ENCODE data around the gene BDH1.
"Not testable (repeated sequence)": the region's sequence is repeated elsewhere in the genome, so short reads cannot be mapped to it uniquely, and the experiment has no call there.

The BDH1 gene

DNA sequence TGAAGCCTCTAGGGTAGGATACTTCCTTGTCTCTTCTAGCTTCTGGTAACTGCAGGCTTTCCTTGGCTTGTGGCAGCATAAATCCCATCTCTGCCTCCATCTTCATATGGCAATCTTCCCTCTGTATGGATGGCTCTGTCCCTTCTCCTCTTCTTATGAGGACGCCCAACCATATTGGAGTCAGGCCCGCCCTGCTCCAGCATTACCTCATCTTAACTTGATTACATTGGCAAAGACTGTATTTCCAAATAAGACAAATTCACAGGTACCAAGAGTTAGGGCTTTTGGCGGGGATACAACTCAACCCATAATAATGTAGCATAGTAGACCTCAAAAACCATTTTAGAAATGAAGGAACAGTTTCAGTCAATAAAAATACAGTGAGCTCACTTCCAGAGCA, 75.4 kb downstream of the BDH1 start:
- no peak overlapping the region for H3K14ac ChIP-seq (ENCODE audit: low read length in 2 of 2)
- no peak overlapping the region for H2BK12ac ChIP-seq (ENCODE audit: low read length in 2 of 2)
- H3K4me2 ChIP-seq (ENCODE audit: low read length, poor library complexity, severe bottlenecking): no peak overlapping the region
- H3K27ac ChIP-seq (ENCODE audit: low read length, poor library complexity, severe bottlenecking): no peak overlapping the region
- H2BK5ac ChIP-seq (ENCODE audit: low read depth, low read length, poor library complexity, severe bottlenecking): no peak overlapping the region
- 93% methylated on average over 3 of the region's 3 CpGs for WGBS
- H3K4me1 ChIP-seq (ENCODE audit: control insufficient read depth, insufficient read depth, low read depth, low read length): peaks cover 8% of the 10 kb centered on the region
- H3K4me3 ChIP-seq (ENCODE audit: insufficient read depth in 1 of 2, low read depth in 1 of 2, low read length in 2 of 2): no peak overlapping the region
- no peaks in the 10 kb centered on the region for H3K36me3 ChIP-seq (ENCODE audit: control insufficient read depth in 1 of 2, insufficient read depth in 2 of 2, low read depth in 1 of 2, low read length in 2 of 2)
- H2BK15ac ChIP-seq (ENCODE audit: low read depth, poor library complexity, severe bottlenecking): no peak overlapping the region
- H3K18ac ChIP-seq (ENCODE audit: low read depth in 1 of 2, low read length in 2 of 2): no peak overlapping the region
- no peak overlapping the region for H4K91ac ChIP-seq (ENCODE audit: low read length)
- H2AK5ac ChIP-seq (ENCODE audit: low read length, severe bottlenecking): no peak overlapping the region
- DNase-seq: no peak
- H4K8ac ChIP-seq (ENCODE audit: low read length): no peak overlapping the region
- H3K23ac ChIP-seq (ENCODE audit: low read length in 2 of 2): no peak overlapping the region
- no peak overlapping the region for H3K9ac ChIP-seq (ENCODE audit: low read length)
- H3K9me3 ChIP-seq (ENCODE audit: control insufficient read depth, low read length): no peaks in the 10 kb centered on the region
- no peak overlapping the region for H2BK120ac ChIP-seq (ENCODE audit: low read depth, low read length)
- H3K27me3 ChIP-seq (ENCODE audit: control insufficient read depth in 1 of 2, insufficient read depth in 1 of 2, low read length in 2 of 2): peaks cover 0 to 64% of the 10 kb centered on the region in 2 experiments
- H3K79me1 ChIP-seq (replicated peaks; ENCODE audit: low read length, poor library complexity, severe bottlenecking): no peaks in the 10 kb centered on the region
- no peak overlapping the region for H2AFZ ChIP-seq (ENCODE audit: low read depth, low read length)
- H3K4ac ChIP-seq (ENCODE audit: low read depth in 1 of 2, low read length in 2 of 2): no peak overlapping the region

DNA sequence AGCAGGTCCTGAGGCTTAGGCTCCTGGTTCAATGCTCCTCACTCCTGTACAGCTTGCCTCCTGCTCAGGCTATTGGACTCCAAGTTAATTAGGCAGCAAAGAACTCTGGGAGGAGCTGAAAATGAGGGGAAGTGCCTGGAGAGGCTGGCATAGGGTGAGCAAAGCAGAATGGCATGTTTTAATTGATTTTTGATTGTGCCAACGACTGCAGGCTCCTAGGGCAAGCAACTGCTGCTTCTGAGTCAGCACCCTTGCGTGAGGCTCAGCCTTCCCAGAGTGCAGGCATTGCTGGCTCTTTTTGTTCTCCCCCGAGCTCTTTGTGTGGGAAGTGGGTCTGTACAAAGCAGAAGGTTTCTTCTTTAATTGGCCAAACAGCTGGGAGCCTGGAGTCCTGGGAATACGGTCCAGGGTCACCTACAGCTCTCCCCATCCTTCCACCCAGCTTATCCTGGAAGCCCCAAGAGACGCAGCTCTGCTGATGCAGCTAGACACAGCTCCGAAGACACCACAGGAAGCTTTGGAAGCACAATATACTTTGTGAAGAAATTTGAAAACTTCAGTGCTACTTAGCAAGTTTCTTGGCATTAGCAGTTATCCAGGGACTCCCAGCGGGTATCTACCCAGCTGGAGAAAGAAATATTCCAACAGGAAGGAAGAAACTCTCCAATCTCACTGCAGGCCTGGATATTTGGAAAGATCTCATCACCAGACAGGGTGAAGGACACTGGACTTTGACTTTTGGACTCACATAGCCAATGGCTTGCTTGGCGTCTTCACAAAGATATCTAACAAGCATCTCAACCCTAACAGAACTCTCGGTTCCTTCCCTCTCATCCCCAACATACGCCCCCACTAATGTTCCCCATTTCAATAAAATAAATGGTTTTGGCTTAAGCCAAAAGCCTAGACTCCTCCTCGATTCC, 76.8 kb downstream of the BDH1 start:
- Histone ChIP-seq H3K4ac (ENCODE audit: low read depth in 1 of 2, low read length in 2 of 2) (no peak overlapping the region), H3K18ac (ENCODE audit: low read depth in 1 of 2, low read length in 2 of 2) (peak overlapping the region in 1 of 2 experiments; percentile 44), H4K8ac (ENCODE audit: low read length) (peak overlapping the region; percentile 47), H3K9ac (ENCODE audit: low read length) (no peak overlapping the region), H3K4me2 (ENCODE audit: low read length, poor library complexity, severe bottlenecking) (no peak overlapping the region), H3K36me3 (ENCODE audit: control insufficient read depth in 1 of 2, insufficient read depth in 2 of 2, low read depth in 1 of 2, low read length in 2 of 2) (no peaks in the 10 kb centered on the region), H3K23ac (ENCODE audit: low read length in 2 of 2) (no peak overlapping the region), H2BK12ac (ENCODE audit: low read length in 2 of 2) (no peak overlapping the region), H2BK120ac (ENCODE audit: low read depth, low read length) (no peak overlapping the region), H3K4me3 (ENCODE audit: insufficient read depth in 1 of 2, low read depth in 1 of 2, low read length in 2 of 2) (no peak overlapping the region), H2BK5ac (ENCODE audit: low read depth, low read length, poor library complexity, severe bottlenecking) (no peak overlapping the region), H2BK15ac (ENCODE audit: low read depth, poor library complexity, severe bottlenecking) (no peak overlapping the region), H3K14ac (ENCODE audit: low read length in 2 of 2) (no peak overlapping the region), H3K27me3 (ENCODE audit: control insufficient read depth in 1 of 2, insufficient read depth in 1 of 2, low read length in 2 of 2) (peaks cover 0 to 58% of the 10 kb centered on the region in 2 experiments), H3K4me1 (ENCODE audit: control insufficient read depth, insufficient read depth, low read depth, low read length) (peaks cover 8% of the 10 kb centered on the region), H2AFZ (ENCODE audit: low read depth, low read length) (no peak overlapping the region), H3K79me1 (replicated peaks; ENCODE audit: low read length, poor library complexity, severe bottlenecking) (no peaks in the 10 kb centered on the region), H4K91ac (ENCODE audit: low read length) (no peak overlapping the region), H3K9me3 (ENCODE audit: control insufficient read depth, low read length) (no peaks in the 10 kb centered on the region), H3K27ac (ENCODE audit: low read length, poor library complexity, severe bottlenecking) (peak overlapping the region; percentile 66), H2AK5ac (ENCODE audit: low read length, severe bottlenecking) (peak overlapping the region; percentile 14)
- no peak for DNase-seq
- 81% methylated on average over 9 of the region's 11 CpGs for WGBS

DNA sequence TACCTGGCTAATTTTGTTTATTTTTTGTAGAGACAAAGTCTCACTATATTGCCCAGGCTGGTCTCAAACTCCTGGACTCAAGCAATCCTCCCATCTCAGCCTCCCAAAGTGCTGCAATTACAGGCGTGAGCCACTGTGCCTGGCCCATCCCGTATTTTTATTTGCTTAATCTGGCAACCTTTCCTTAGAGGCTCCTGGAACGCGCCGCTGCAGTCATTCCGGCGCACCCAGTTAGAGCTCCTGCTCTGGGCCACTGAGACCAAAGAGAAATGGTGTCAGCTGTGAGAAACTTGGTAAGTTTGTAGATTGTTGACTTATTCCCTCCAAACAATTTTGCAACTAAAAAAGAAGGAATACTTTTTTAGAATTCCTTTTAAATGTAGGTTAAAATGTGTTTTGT, 78.0 kb downstream of the BDH1 start:
- H3K9ac ChIP-seq (ENCODE audit: low read length); H3K27ac ChIP-seq (ENCODE audit: low read length, poor library complexity, severe bottlenecking); H3K4me2 ChIP-seq (ENCODE audit: low read length, poor library complexity, severe bottlenecking); H3K36me3 ChIP-seq (ENCODE audit: control insufficient read depth in 1 of 2, insufficient read depth in 2 of 2, low read depth in 1 of 2, low read length in 2 of 2); H3K79me1 ChIP-seq (replicated peaks; ENCODE audit: low read length, poor library complexity, severe bottlenecking); H2BK12ac ChIP-seq (ENCODE audit: low read length in 2 of 2); H2BK15ac ChIP-seq (ENCODE audit: low read depth, poor library complexity, severe bottlenecking); H2BK5ac ChIP-seq (ENCODE audit: low read depth, low read length, poor library complexity, severe bottlenecking); H3K4ac ChIP-seq (ENCODE audit: low read depth in 1 of 2, low read length in 2 of 2); H2BK120ac ChIP-seq (ENCODE audit: low read depth, low read length); H3K4me3 ChIP-seq (ENCODE audit: insufficient read depth in 1 of 2, low read depth in 1 of 2, low read length in 2 of 2); H3K18ac ChIP-seq (ENCODE audit: low read depth in 1 of 2, low read length in 2 of 2); H3K14ac ChIP-seq (ENCODE audit: low read length in 2 of 2); H3K4me1 ChIP-seq (ENCODE audit: control insufficient read depth, insufficient read depth, low read depth, low read length); DNase-seq; H2AFZ ChIP-seq (ENCODE audit: low read depth, low read length); H3K23ac ChIP-seq (ENCODE audit: low read length in 2 of 2); H4K8ac ChIP-seq (ENCODE audit: low read length); H3K9me3 ChIP-seq (ENCODE audit: control insufficient read depth, low read length); H2AK5ac ChIP-seq (ENCODE audit: low read length, severe bottlenecking); H4K91ac ChIP-seq (ENCODE audit: low read length): not testable (repeated sequence)
- 100% methylated on average over 7 of the region's 7 CpGs for WGBS
- peaks cover 0 to 57% of the 10 kb centered on the region in 2 experiments for H3K27me3 ChIP-seq (ENCODE audit: control insufficient read depth in 1 of 2, insufficient read depth in 1 of 2, low read length in 2 of 2)

DNA sequence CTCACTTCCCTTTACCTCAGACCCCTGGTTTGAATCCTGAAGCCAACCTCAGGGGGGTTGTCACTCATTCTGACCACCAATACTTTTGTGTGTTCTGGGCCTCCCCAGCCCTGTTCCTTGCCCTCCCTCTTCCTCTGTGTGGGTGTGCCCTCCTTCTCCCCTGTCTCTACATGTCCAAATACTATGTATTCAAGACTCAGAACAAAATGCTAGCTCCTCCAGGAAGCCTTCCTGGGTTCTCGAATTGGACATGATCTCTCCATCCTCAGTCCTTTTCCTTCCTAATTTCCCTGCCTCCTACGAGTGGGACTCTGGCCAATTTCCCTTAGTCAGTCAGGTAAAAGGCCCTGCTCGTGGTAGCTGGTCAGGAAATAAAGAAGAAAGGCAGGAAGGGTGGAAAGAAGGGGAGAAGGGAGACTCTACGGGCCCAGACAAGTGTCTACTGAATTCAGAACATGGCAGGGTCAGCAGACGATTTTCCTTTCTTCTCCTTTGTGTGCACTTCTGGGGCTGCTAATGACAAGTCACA, 79.7 kb downstream of the BDH1 start:
- Histone ChIP-seq H2AFZ (ENCODE audit: low read depth, low read length) (no peak overlapping the region), H3K27me3 (ENCODE audit: control insufficient read depth in 1 of 2, insufficient read depth in 1 of 2, low read length in 2 of 2) (peaks cover 0 to 56% of the 10 kb centered on the region in 2 experiments), H3K4ac (ENCODE audit: low read depth in 1 of 2, low read length in 2 of 2) (peak overlapping the region in 1 of 2 experiments; percentile 6), H3K79me1 (replicated peaks; ENCODE audit: low read length, poor library complexity, severe bottlenecking) (no peaks in the 10 kb centered on the region), H3K9me3 (ENCODE audit: control insufficient read depth, low read length) (no peaks in the 10 kb centered on the region), H3K18ac (ENCODE audit: low read depth in 1 of 2, low read length in 2 of 2) (peak overlapping the region in 1 of 2 experiments; percentile 43), H3K27ac (ENCODE audit: low read length, poor library complexity, severe bottlenecking) (no peak overlapping the region), H3K36me3 (ENCODE audit: control insufficient read depth in 1 of 2, insufficient read depth in 2 of 2, low read depth in 1 of 2, low read length in 2 of 2) (no peaks in the 10 kb centered on the region), H3K4me2 (ENCODE audit: low read length, poor library complexity, severe bottlenecking) (no peak overlapping the region), H3K23ac (ENCODE audit: low read length in 2 of 2) (no peak overlapping the region), H4K8ac (ENCODE audit: low read length) (no peak overlapping the region), H3K4me3 (ENCODE audit: insufficient read depth in 1 of 2, low read depth in 1 of 2, low read length in 2 of 2) (no peak overlapping the region), H2AK5ac (ENCODE audit: low read length, severe bottlenecking) (peak overlapping the region; percentile 26), H3K14ac (ENCODE audit: low read length in 2 of 2) (no peak overlapping the region), H2BK5ac (ENCODE audit: low read depth, low read length, poor library complexity, severe bottlenecking) (no peak overlapping the region), H2BK120ac (ENCODE audit: low read depth, low read length) (no peak overlapping the region), H2BK12ac (ENCODE audit: low read length in 2 of 2) (no peak overlapping the region), H4K91ac (ENCODE audit: low read length) (no peak overlapping the region), H2BK15ac (ENCODE audit: low read depth, poor library complexity, severe bottlenecking) (no peak overlapping the region), H3K4me1 (ENCODE audit: control insufficient read depth, insufficient read depth, low read depth, low read length) (peaks cover 15% of the 10 kb centered on the region), H3K9ac (ENCODE audit: low read length) (no peak overlapping the region)
- WGBS: 71% methylated on average over 5 of the region's 5 CpGs
- DNase-seq: no peak
